K562 (cell line): ENCODE data around the gene DSEL. TPM values are rescaled to one million over a fixed set of nuclear protein-coding genes. Genes with fewer than 3 reads are reported as not detected.

Experiments used
- ATAC-seq: fragments of 200-7000 bp; cut with Tn5 transposase; 3 replicates; pipeline ENCODE4 v1.9.1; 2020; ENCODE audit warnings: moderate library complexity
- BruUV-seq: library from RNA; stranded (reverse); fragments of 400-500 nt; replicated peaks from 2 replicates; lab custom pipeline; 2021; lab: Mats Ljungman, UMichigan
- CTCF ChIA-PET: fragments of 300-600 bp; formaldehyde crosslinking; extraction: SDS; loops from one replicate; lab custom pipeline; 2021; ENCODE audit warnings: low intra/inter-chr PET ratio; lab: Yijun Ruan, JAX
- POLR2A ChIA-PET: fragments of 300-600, 350-650 bp; sonication (Branson Sonifier 250); formaldehyde crosslinking; extraction: SDS; loops from one replicate; lab custom pipeline; 2021; ENCODE audit warnings: antibody characterized with exemption, inconsistent platforms; lab: Yijun Ruan, JAX
- DNase-seq, 4 experiments: peaks; one replicate each; pipeline versions ENCODE4 v3.0.0 to v3.0.0-alpha.2; 2011 to 2018; ENCODE audit warnings: low spot score in 3 of 4, mixed read lengths in 3 of 4; ENCODE audit errors: extremely low read depth in 1 of 4
- FAIRE-seq: peaks from 2 replicates; lab custom pipeline; 2011; peaks lifted over from hg19 to GRCh38; lab: Jason Lieb, UNC
- H2AFZ ChIP-seq: 2 replicates; pipeline ENCODE4 v1.6.0; 2011; ENCODE audit warnings: low read depth, low read length, control low read depth, inconsistent platforms
- H3K27ac ChIP-seq: fragments of 200-600 bp; 3 replicates; pipeline ENCODE4 v1.8.0; 2011; ENCODE audit warnings: low read depth, mild to moderate bottlenecking, control low read depth, inconsistent platforms, low read length, moderate library complexity, mixed read lengths; ENCODE audit errors: extremely low read depth
- H3K27me3 ChIP-seq, 2 experiments: fragments of 300-600 bp in 1 of 2; 2 replicates in 1 of 2; 3 replicates in 1 of 2; pipeline versions ENCODE4 v1.6.0 to v1.8.0; 2011; ENCODE audit warnings: inconsistent platforms in 2 of 2, low read length in 2 of 2, mild to moderate bottlenecking in 1 of 2, mixed read lengths in 1 of 2, moderate library complexity in 1 of 2; ENCODE audit not compliant: control insufficient read depth in 2 of 2, insufficient read depth in 2 of 2
- H3K36me3 ChIP-seq: fragments of 300-600 bp; 3 replicates; pipeline ENCODE4 v1.8.0; 2011; ENCODE audit warnings: mild to moderate bottlenecking, low read length, inconsistent platforms; ENCODE audit not compliant: control insufficient read depth, insufficient read depth
- H3K4me1 ChIP-seq, 2 experiments: fragments of 200-600 bp in 1 of 2; replicated peaks in 1 of 2; 2 replicates in 1 of 2; 3 replicates in 1 of 2; pipeline versions ENCODE4 v1.5.1 to v1.8.0; 2011; ENCODE audit warnings: inconsistent platforms in 2 of 2, low read length in 2 of 2, mild to moderate bottlenecking in 1 of 2, mixed read lengths in 1 of 2, moderate library complexity in 1 of 2; ENCODE audit not compliant: control insufficient read depth in 2 of 2, insufficient read depth in 2 of 2
- H3K4me2 ChIP-seq: 2 replicates; pipeline ENCODE4 v1.6.1; 2011; ENCODE audit warnings: low read length, control low read depth, inconsistent platforms, mixed read lengths; ENCODE audit not compliant: insufficient read depth
- H3K4me3 ChIP-seq: fragments of 200-600 bp; sonication (generic), shearing (Covaris generic); 2 replicates; pipeline ENCODE4 v1.5.1; 2016; ENCODE audit warnings: control low read depth, inconsistent platforms
- H3K79me2 ChIP-seq: fragments of 200-600 bp; 3 replicates; pipeline ENCODE4 v1.8.0; 2011; ENCODE audit warnings: low read length, inconsistent platforms; ENCODE audit not compliant: control insufficient read depth, insufficient read depth
- H3K9ac ChIP-seq, 2 experiments: 2 replicates each; pipeline versions ENCODE4 v1.6.0 to v1.6.1; 2011; ENCODE audit warnings: low read depth in 2 of 2, low read length in 2 of 2, control low read depth in 1 of 2, inconsistent platforms in 1 of 2, mild to moderate bottlenecking in 1 of 2, mixed read lengths in 1 of 2; ENCODE audit not compliant: insufficient read depth in 1 of 2
- H3K9me1 ChIP-seq: one replicate; pipeline ENCODE4 v1.6.0; 2011; ENCODE audit warnings: inconsistent platforms, mild to moderate bottlenecking, low read length, moderate library complexity; ENCODE audit not compliant: control insufficient read depth, insufficient read depth
- H3K9me3 ChIP-seq: replicated peaks from 2 replicates; pipeline ENCODE4 v1.5.1; 2011; ENCODE audit warnings: low read depth, low read length, inconsistent platforms; ENCODE audit not compliant: control insufficient read depth, insufficient read depth
- H4K20me1 ChIP-seq: replicated peaks from 2 replicates; pipeline ENCODE4 v1.6.1; 2011; ENCODE audit warnings: low read length, inconsistent platforms, mixed read lengths; ENCODE audit not compliant: control insufficient read depth, insufficient read depth
- BCOR ChIP-seq: fragments of 450-650 bp; IDR thresholded peaks from 2 replicates; pipeline ENCODE4 v1.6.1; 2016
- CBX2 ChIP-seq: fragments of 200-600 bp; sonication (generic); IDR thresholded peaks from one replicate; pipeline ENCODE4 v1.6.1; 2012; ENCODE audit warnings: mild to moderate bottlenecking, low read length, inconsistent platforms; ENCODE audit not compliant: insufficient read depth, poor library complexity, severe bottlenecking
- FOXP4 ChIP-seq: sonication (generic); formaldehyde crosslinking; IDR thresholded peaks from 2 replicates; pipeline ENCODE4 v1.8.0; 2022; ENCODE audit warnings: mild to moderate bottlenecking, missing genetic modification reagents, borderline replicate concordance
- MTA3 ChIP-seq: fragments of 450-650 bp; formaldehyde crosslinking; IDR thresholded peaks from 2 replicates; pipeline ENCODE4 v1.6.1; 2017; ENCODE audit warnings: mild to moderate bottlenecking, borderline replicate concordance
- NELFE ChIP-seq: IDR thresholded peaks from 2 replicates; pipeline ENCODE4 v1.6.1; 2011; ENCODE audit warnings: mild to moderate bottlenecking; ENCODE audit not compliant: insufficient read depth, insufficient read length
- NONO ChIP-seq, 2 experiments: fragments of 200-400 bp in 1 of 2; fragments of 450-650 bp in 1 of 2; formaldehyde crosslinking in 1 of 2; IDR thresholded peaks; 2 replicates each; pipeline ENCODE4 v1.6.1; 2017; ENCODE audit warnings: low read depth in 2 of 2, mild to moderate bottlenecking in 2 of 2, moderate library complexity in 2 of 2, low read length in 1 of 2
- STAT5A ChIP-seq: IDR thresholded peaks from 2 replicates; pipeline ENCODE4 v1.6.1; 2012; ENCODE audit warnings: low read length, inconsistent platforms, borderline replicate concordance
- TAL1 ChIP-seq: fragments of 450-650 bp; IDR thresholded peaks from 2 replicates; pipeline ENCODE4 v1.6.1; 2016; ENCODE audit warnings: mild to moderate bottlenecking
- TCF7L2 ChIP-seq: fragments of 150-350 bp; IDR thresholded peaks from 2 replicates; pipeline ENCODE4 v1.6.1; 2016; ENCODE audit warnings: low read depth, mild to moderate bottlenecking, low read length, moderate library complexity
- USF1 ChIP-seq: sonication (generic); formaldehyde crosslinking; IDR thresholded peaks from 2 replicates; pipeline ENCODE4 v1.9.0; 2022; ENCODE audit warnings: mild to moderate bottlenecking, missing genetic modification reagents
- ZNF197 ChIP-seq: fragments of 200-800 bp; sonication (Bioruptor generic); IDR thresholded peaks from 2 replicates; pipeline ENCODE4 v1.6.1; 2016; ENCODE audit warnings: low read depth, missing genetic modification characterization, missing compliant biosample characterization
- ZNF274 ChIP-seq: IDR thresholded peaks from 2 replicates; pipeline ENCODE4 v1.6.1; 2011; ENCODE audit warnings: low read depth, mild to moderate bottlenecking, low read length, moderate library complexity, borderline replicate concordance
- ZNF282 ChIP-seq: sonication (generic); formaldehyde crosslinking; IDR thresholded peaks from 2 replicates; pipeline ENCODE4 v1.8.1; 2023; ENCODE audit warnings: missing genetic modification reagents
- ZNF609 ChIP-seq: sonication (generic); formaldehyde crosslinking; IDR thresholded peaks from 2 replicates; pipeline ENCODE4 v1.8.1; 2023; ENCODE audit warnings: missing genetic modification reagents, mild to moderate bottlenecking, borderline replicate concordance
- ZNF76 ChIP-seq: fragments of 250-450 bp; sonication (Bioruptor Pico); IDR thresholded peaks from 2 replicates; pipeline ENCODE4 v1.4.0; 2020; ENCODE audit warnings: mild to moderate bottlenecking, moderate library complexity, borderline replicate concordance
- WGBS: fragments of 100-300 bp; shearing (Covaris generic); methylation state at CpG from one replicate; pipeline ENCODE4 v1.1.6; 2016; ENCODE audit warnings: low coverage, mixed read lengths; ENCODE audit not compliant: insufficient coverage; ENCODE audit errors: missing lambda C conversion rate; 5-methylcytosine and 5-hydroxymethylcytosine counted together
- in situ Hi-C: fragments of 300-500 bp; cut with MboI; formaldehyde crosslinking; loops from 4 replicates; pipeline ENCODE4 v1.15.0; 2018; ENCODE audit warnings: inconsistent platforms, mixed read lengths
- intact Hi-C: fragments of 100-400 bp; cut with micrococcal nuclease; formaldehyde crosslinking; loops from 2 replicates; pipeline ENCODE4 v1.14.2; 2022
- polyA plus RNA-seq, 8 experiments: library from polyadenylated mRNA; depleted of rRNA in 4 of 8; stranded (reverse) in 5 of 8; unstranded in 3 of 8; fragments of >200 nt; fragmentation: Nextera tagmentation in 2 of 8; fragmentation: Illumina TruSeq in 1 of 8; extraction: Ambion mirVana in 2 of 8; extraction: Trizol in 1 of 8; gene quantifications; 2 replicates each; pipeline versions ENCODE4 v1.2.1 to v1.2.3, GENCODE V29; 2011 to 2014; ENCODE audit warnings: inconsistent platforms in 1 of 8, missing spikeins in 1 of 8
- total RNA-seq, 7 experiments: library from RNA; depleted of rRNA in 6 of 7; stranded (reverse); fragments of >200 nt in 6 of 7; fragmentation: Illumina TruSeq in 2 of 7; extraction: Trizol in 2 of 7; gene quantifications; 2 replicates each; pipeline versions ENCODE4 v1.2.1 to v1.2.3, GENCODE V29; 2011 to 2021; ENCODE audit warnings: low replicate concordance in 1 of 7

Gene DSEL
- total and polyA plus RNA-seq, 9 of the 15 experiments (the other 6 are each of a cell fraction or from before 2014, with no cell fraction given), result under 0.01 to 0.04 (median 0.01) TPM; not detected in 3

- no peak for TF ChIP-seq FOXP4 (CRISPR knock-in tag)
- no peak for TF ChIP-seq MTA3
Measured at GRCh38 chr18:67484458-67484857, 32.1 kb downstream of the DSEL start (continued).

GRCh38 chr18:67483952-67484351 lies 32.6 kb downstream of the DSEL start:
- Histone ChIP-seq H3K4me1 (no peaks in the 10 kb centered on the region), H3K9me1 (no peaks in the 10 kb centered on the region), H3K27ac (no peak overlapping the region), H3K9me3 (no peaks in the 10 kb centered on the region), H4K20me1 (no peaks in the 10 kb centered on the region), H3K79me2 (no peaks in the 10 kb centered on the region), H2AFZ (no peak overlapping the region), H3K27me3 (no peaks in the 10 kb centered on the region), H3K9ac (no peak overlapping the region), H3K4me3 (no peak overlapping the region), H3K36me3 (no peaks in the 10 kb centered on the region), H3K4me2 (no peak overlapping the region)
- ChIA-PET POLR2A (no interaction called here), CTCF (no interaction called here)
- FAIRE-seq (no peak), DNase-seq (no peak), ATAC-seq (no peak)
- intact Hi-C loops, result no loop called here
- WGBS, result 4% methylated on average over 6 of the region's 6 CpGs
- BruUV-seq, result no TSS peak
- in situ Hi-C loops, result no loop called here
- TF ChIP-seq ZNF197 (no peak), TCF7L2 (no peak), ZNF282 (CRISPR knock-in tag) (no peak), USF1 (CRISPR knock-in tag) (no peak), ZNF274 (no peak), NELFE (no peak), TAL1 (no peak), NONO (IDR thresholded peaks at IDR 0.05; ENCODE audit: low read depth in 2 of 2, low read length in 1 of 2) (no peak), BCOR (no peak), ZNF609 (CRISPR knock-in tag) (no peak), ZNF76 (CRISPR knock-in tag) (no peak), STAT5A (no peak), CBX2 (no peak)
